HG03066 (cell line): ENCODE measurements around the gene CRYBA2.

ENCODE experiments used
- ATAC-seq: cut with Tn5 transposase; IDR thresholded peaks from one replicate; pipeline ENCODE4 v1.9.1; 2021; ENCODE audit warnings: low read depth; ENCODE audit not compliant: unreplicated experiment

Gene CRYBA2

DNA sequence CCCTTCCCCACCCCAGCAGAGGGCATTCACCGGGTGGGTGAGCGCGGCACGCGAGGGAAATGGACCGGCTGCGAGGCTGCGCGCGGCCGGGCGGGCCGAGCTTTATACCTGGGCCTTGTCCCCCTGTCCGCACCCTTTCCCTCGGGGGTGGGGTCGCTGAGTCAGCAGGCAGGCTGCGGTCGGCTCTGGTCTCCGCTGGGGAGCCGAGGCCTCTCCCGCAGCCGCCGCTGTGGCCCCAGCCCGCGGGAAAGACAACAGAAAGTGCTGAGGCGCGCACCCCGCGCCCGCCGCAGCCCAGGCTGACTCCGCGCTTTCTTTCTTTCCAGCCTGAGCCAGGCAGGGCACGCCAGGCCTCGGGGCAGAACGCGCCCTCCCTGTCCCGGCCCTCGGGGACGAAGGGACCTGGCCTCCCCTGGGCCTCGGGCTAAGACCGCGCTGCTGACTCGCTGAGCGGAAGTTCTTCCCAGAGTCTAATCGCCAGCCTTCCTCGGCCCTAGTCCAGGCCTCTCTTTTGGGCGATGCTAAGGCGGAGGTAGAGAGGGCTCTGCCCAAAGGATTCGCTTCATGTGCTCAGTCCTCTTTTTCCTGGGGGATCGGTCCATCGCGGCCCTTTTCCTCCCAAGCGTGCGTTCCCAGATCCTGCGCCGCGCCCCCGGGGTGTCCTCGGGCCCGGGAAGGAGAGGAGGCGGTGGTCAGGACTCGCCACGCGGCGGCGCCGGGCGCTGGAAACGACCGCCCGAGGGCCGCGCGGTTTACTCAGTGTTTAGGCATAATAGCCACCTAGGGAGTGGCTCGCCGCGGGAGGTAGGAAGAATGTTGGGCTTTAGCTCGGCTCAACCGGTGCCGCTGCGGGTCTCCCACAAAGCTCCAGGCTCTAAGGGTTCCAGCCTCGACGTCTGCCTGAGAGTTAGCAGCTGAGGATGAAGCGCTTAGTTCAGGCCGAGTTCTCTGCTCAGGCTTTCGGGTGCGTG, at the start of gene CRYBA2:
TSS of gene CRYBA2 (minus strand) at position 78 of the 971 bp plus-strand sequence. CDS start 246 bp downstream, outside the sequence.
- ATAC-seq: no peak

DNA sequence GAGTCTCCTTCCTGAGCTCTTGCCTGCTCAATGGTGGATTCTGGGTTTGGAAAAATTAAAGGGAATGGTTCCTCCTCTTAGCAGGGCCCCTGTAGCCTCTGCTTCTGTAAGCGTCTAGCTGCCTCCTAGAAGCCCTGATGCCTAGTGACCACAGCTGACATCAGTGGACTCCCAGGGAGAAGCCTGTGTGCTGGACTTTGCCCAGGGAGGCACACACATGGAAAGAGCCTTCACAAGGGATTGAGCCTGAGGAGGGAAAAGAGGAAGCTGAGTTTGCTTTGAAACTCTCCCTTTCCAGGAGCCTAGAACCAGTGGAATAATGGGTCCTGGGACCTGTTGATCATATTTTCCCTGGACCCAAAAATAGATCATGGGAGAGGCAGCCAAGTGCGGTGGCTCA, 49.5 kb upstream of the CRYBA2 start:
- ATAC-seq: no peak

GRCh38 chr2:219042157-219042556, 48.9 kb upstream of the CRYBA2 start:
- no peak for ATAC-seq

DNA sequence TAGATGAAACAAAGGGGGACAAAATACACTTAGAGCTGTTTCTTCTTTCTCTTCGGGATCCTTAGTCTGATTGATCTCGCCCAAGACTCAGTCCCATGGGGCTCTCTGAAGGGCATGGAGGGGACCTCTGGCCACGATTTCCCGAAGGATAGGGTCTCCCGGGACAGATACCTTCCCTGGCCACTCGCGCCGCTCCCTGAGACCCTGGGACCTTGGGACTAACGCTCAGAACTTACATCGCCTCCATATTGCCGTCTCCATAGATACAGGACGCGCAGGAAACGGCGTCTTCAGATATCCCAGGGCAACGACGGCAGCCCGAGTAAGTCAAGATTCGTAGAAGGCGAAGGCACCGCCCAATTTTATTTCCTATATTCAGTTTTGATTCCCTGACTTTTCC, 48.0 kb upstream of the CRYBA2 start, which contains the start of gene CFAP65:
TSS of gene CFAP65 (minus strand) at position 265 of the 400 bp plus-strand sequence. CDS start 2,468 bp downstream, outside the sequence.
- no peak for ATAC-seq

GRCh38 chr2:219038600-219038999, 45.4 kb upstream of the CRYBA2 start:
- no peak for ATAC-seq

DNA sequence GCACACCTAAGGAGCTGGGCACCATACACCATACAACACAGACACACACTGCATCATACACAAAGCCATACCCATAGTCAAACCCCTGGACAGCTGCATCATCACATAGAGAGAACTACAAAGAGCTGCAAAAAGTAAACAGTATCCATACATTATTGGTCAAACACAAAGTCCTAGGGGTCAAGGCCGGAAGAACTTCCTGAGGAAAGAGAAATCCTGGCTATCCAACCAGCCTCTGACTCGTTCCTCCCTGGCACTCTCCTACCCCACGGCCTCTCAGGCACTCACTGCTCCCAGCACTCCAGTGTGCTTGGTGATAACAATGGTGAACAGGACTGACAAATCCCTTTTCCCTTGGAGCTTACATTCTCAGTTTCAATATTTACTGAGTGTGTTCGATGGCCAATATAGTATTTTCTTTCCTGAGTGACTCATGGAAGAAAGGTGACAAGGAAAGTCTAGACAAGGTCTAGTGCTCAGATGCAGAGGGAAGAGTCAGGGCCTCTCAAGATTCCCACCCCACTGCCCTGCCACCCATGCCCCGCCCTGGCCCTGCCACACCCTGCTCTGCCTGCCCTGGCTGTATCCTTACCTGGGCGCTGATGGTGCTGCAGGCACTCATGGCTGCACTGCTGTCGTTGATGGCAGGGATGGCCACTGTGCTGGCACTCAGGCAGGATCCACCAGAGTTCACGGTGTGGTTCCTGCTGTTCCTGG, 44.7 kb upstream of the CRYBA2 start:
- ATAC-seq: no peak

DNA sequence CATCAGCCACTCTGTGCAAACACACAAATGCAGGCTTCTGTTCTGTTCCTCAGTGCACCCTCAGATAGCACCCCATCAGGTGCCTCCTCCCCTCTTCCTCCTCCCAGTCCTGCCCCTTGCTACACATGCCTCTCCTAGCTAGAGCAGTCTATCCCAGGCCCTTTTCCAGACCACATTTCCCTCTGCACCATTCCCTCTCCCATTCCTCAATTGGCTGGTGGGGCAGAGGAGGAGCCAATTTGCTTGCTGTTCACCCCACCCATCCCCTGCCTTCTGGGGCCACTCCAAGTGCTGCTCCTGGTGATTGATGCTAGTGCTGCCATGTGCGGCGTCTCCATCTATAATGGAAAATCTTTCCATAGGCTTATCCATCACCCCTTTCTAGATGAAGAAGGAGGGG, 42.7 kb upstream of the CRYBA2 start:
- ATAC-seq: no peak

DNA sequence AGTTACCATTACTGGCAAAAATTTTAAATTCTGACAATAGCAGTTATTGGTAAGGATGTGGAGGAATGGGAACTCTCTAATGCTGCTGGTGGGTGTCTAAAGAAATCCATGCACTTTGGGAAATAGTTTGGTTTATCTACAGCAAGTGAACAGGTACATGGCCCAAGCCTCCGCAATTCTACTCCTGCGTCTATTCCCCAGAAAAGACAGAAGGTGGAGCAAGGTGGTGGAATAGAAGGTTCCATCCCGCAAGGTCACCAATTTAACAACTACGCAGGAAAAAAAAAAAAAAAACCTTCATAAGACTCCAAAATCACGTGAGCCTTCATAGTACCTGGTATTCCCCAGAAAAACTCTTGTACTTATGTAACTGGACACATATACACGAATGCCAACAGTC, 41.6 kb upstream of the CRYBA2 start:
- no peak for ATAC-seq

DNA sequence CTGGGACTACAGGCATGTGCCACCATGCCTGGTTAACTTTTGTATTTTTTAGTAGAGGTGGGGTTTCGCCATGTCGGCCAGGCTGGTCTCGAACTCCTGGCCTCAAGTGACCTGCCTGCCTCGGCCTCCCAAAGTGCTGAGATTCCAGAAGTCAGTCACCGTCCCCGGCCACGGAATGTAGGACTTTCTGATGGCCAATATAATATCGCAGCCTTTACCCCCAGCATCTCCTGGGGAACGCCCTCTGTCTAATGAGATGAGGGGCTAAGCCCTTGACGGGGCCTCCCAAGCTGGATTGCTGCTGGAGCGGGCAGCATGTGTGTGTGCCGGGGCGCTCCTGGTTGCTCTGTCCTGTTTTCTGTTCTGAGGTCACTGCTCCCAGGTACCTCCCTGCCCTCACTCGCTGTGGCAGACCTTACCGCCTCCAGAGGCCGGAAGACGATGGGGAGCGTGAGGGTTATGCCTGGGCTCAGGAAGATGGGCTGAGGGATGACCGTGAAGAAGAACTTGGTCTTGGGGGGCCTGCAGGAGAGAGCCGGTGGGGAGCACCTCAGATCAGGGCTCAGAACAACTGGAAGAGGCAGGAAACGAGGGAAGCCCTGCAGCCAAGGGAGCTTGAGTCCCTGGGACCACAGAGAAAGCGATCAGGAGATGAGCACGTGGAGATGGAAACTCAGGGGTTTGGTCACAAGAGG, 39.0 kb upstream of the CRYBA2 start:
- ATAC-seq: no peak

GRCh38 chr2:219031005-219031738, 38.0 kb upstream of the CRYBA2 start:
- no peak for ATAC-seq

DNA sequence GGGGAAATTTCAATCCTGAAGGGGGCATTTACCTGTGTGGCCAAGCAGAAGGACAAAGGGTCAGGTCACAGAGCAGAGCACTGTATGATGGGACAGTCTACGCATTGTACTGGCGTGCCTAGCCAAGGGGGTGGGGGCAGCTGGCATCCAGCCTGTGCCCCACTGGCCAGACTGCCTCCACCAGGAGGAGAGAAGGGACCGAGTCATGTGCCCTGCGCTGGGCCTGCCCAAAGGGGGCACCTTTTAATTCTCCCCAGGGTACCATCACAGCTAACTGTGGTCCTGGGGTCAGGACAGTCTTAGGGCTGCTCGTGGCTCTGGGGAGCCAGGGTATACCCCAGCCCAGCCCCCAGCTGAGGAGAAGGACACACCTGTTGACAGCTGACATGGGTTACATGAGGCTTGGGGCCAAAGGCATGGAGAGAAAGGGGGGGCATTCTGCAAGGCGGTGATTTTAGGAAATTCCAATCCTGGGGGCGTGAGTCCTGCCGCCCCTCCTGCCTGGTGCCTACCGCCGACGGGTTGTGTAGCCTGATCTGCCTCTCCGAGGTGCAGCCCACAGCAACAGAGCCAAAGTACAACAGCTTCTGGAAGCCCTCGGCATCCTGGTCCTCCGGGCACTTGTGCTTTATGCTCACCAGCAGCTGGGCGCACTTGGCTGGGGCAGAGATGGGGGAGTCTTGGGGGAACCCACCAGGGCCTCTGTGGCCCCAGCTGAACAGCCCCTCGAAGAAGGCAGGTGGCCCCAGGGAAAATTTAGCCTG, 37.1 kb upstream of the CRYBA2 start:
- ATAC-seq: no peak

DNA sequence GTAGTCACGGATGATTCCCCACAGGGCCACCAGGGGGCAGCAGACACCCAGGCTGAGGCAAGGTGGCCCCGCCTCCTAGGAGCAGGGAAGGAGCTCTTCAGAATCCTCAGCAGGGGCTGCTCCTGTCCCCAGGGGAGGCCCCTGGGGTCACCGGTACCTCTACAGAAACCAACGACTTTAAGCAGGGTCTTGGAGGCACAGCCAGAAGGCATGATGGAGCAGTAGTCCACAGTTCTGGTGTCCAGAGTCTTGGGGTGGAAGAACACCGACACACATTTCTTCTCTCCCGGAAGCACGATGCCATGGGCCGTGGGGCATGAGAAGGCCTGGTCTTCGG, 36.6 kb upstream of the CRYBA2 start:
- peak; percentile 87 for ATAC-seq

DNA sequence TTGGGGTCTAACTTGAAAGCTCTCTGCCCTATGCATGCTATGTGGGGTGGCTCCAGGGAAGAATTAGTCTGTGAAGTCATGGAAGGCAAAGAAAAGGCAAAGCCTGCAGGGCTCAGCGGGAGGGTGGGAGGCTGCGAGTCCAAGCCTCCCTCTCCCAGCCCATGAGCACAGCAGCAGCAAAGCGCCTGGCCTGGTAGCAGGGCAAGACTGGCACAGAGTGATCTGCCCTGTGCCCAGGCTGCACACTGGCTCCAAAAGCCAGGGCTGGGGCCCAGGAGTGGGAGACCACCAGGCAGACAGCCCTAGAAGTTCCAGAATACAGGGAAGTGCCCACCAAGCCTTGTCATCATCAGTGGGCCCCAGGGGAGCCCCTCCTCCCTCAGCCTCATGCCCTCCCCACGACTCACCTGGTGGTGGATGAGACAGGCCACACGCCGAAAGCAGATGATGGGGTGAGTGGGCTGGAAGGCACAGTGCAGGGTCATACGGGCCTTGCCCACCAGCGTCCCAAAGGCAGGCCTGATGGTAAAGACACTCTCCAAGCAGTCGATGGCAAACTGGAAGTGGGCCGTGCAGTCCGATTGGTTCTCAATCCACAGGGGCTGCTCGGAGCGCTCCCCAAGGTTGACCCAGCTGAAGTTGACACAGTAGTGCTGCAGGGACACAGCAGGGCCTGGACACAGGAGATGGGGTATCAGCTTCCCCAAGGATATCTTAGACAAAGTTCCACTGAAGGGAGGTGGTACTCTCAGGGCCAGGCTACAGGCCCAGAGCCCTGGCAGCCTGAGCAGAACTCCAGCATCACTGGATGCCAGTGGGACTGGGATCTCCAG, 36.0 kb upstream of the CRYBA2 start:
- ATAC-seq: peak; percentile 12

DNA sequence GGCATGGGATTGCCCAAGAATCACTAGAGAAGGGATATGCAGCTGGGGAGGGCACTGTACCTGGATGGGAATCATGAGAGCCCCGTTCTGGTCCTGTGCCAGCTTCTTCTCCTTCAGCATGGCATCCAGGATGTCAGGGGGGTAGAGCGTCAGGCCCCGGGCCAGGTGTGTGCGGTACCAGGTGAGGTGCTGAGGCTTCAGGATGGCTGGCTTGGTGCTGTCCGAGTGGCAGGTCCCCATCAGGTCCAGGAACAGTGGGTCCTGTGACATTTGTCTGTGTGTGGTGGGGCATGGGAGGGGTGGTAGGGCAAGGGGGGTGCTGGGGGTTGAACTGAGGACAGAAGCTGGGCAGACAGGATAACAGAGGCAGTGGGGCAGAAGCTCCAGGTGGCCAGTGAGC, 34.9 kb upstream of the CRYBA2 start:
- no peak for ATAC-seq

DNA sequence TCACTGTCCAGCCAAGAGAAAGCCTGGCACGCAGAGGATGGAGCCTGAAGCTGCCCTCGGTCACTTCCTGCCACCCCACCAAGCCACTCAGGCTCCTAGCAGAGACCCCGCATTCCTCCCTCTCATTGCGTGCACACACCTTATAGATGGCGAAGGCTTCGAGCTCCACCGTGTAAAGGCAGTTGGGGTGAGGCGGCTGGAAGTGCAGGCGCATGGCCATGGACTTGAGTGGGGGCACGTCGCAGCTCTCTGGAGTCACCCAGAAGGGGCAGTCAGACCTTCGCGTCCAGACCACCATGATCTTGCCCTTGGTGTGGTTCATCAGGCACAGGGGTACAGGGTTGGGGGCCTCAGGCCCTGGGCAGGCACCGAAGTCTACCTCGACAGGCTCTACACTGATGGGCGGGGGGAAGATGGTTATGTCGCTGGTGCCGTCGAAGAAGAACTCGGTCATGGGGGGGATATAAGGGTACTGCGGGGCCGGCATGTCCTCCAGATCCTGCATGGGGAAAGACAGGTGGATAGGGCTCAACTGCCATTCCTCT, 34.4 kb upstream of the CRYBA2 start:
- ATAC-seq: no peak

GRCh38 chr2:219026946-219027345, 33.7 kb upstream of the CRYBA2 start:
- no peak for ATAC-seq

GRCh38 chr2:219025637-219026585, 32.7 kb upstream of the CRYBA2 start:
- ATAC-seq: no peak
